LNCAP (cell line): ENCODE data around the gene PTPRE.

Experiments used
- CTCF ChIP-seq: fragments of 450-650 bp; IDR thresholded peaks from 2 replicates; pipeline ENCODE4 v1.5.1; 2017; ENCODE audit warnings: mild to moderate bottlenecking

The PTPRE gene

GRCh38 chr10:128098631-128099030 is 191.7 kb downstream of the PTPRE start:
- TF ChIP-seq CTCF: no peak

- no peak for TF ChIP-seq CTCF
Measured at GRCh38 chr10:128099901-128100300, 193.0 kb downstream of the PTPRE start.

- no peak for TF ChIP-seq CTCF
Measured at GRCh38 chr10:128101901-128102300, 195.0 kb downstream of the PTPRE start.

GRCh38 chr10:128102480-128103228 is 195.8 kb downstream of the PTPRE start:
- TF ChIP-seq CTCF: no peak

GRCh38 chr10:128103229-128103714 is 196.4 kb downstream of the PTPRE start:
- TF ChIP-seq CTCF: no peak

- TF ChIP-seq CTCF: no peak
Measured at GRCh38 chr10:128105383-128105782, 198.5 kb downstream of the PTPRE start.

- no peak for TF ChIP-seq CTCF
Measured at GRCh38 chr10:128109707-128110106, 202.8 kb downstream of the PTPRE start.
